Left lung (tissue), 10 donors: ENCODE data around the gene CACNA1C. TPM values are rescaled to one million over a fixed set of nuclear protein-coding genes. Genes with fewer than 3 reads are reported as not detected.

Experiments used
- ATAC-seq: fragments of 200-7000 bp; cut with Tn5 transposase; one replicate; pipeline ENCODE4 v1.9.1; 2020; ENCODE audit warnings: moderate library complexity
- DNase-seq, 4 donors: peaks; one replicate each; pipeline ENCODE4 v3.0.0-alpha.2; 2013 to 2020
- H3K27ac ChIP-seq, 2 donors: fragments of 200-600 bp; sonication (generic) in 1 of 2; one replicate each; pipeline versions ENCODE4 v1.5.0 to v1.8.0; 2020 to 2021
- H3K27me3 ChIP-seq, 2 donors: fragments of 200-600 bp; sonication (generic) in 1 of 2; one replicate each; pipeline versions ENCODE4 v1.5.0 to v1.8.0; 2020 to 2021
- H3K36me3 ChIP-seq, 2 donors: fragments of 200-600 bp; sonication (generic) in 1 of 2; one replicate each; pipeline versions ENCODE4 v1.5.0 to v1.8.0; 2020 to 2021
- H3K4me1 ChIP-seq, 2 donors: fragments of 200-600 bp; one replicate each; pipeline ENCODE4 v1.8.0; 2021
- H3K4me3 ChIP-seq, 2 donors: fragments of 200-600 bp; sonication (generic) in 1 of 2; one replicate each; pipeline versions ENCODE4 v1.5.0 to v1.8.0; 2020 to 2021; ENCODE audit warnings: mild to moderate bottlenecking in 1 of 2
- H3K9me3 ChIP-seq, 2 donors: fragments of 200-600 bp; sonication (generic) in 1 of 2; one replicate each; pipeline versions ENCODE4 v1.5.0 to v1.8.0; 2020 to 2021
- CTCF ChIP-seq, 2 donors: fragments of 200-600 bp; sonication (generic) in 1 of 2; IDR thresholded peaks; one replicate each; pipeline versions ENCODE4 v1.5.0 to v1.8.0; 2021; ENCODE audit warnings: antibody characterized with exemption in 2 of 2
- intact Hi-C, 2 donors: fragments of 100-400 bp; cut with DNase I; formaldehyde crosslinking; loops; one replicate each; pipeline versions ENCODE4 v1.11.2 to v1.14.2; 2022
- polyA plus RNA-seq, 6 donors: library from polyadenylated mRNA; unstranded; fragments of 120-200 nt; gene quantifications; one replicate each; pipeline ENCODE4 v1.2.1, GENCODE V29; 2013; ENCODE audit not compliant: insufficient read length in 6 of 6
- total RNA-seq, 2 donors: library from RNA; stranded (reverse); fragmentation: NEBNext Ultra II Directional; extraction: Animal tissue kit (Norgen Biotek cat#: 25700); gene quantifications; one replicate each; pipeline ENCODE4 v1.2.1, GENCODE V29; 2021
- donor health status: DM: no; HTN: yes; CAD: no.
- donor health status: DM: no; HTN: no; CAD: no.

Gene CACNA1C
- total and polyA plus RNA-seq, 8 donors = 11.9 to 21.9 (median 14.2) TPM

- intact Hi-C loops = no loop called here
- Histone ChIP-seq H3K36me3 (no peaks in the 10 kb centered on the region), H3K4me1 (peaks cover 0 to 5% of the 10 kb centered on the region in 2 donors), H3K27me3 (no peaks in the 10 kb centered on the region), H3K27ac (no peak overlapping the region), H3K4me3 (no peak overlapping the region), H3K9me3 (no peaks in the 10 kb centered on the region)
- DNase-seq (no peak), ATAC-seq (no peak)
- no peak for TF ChIP-seq CTCF (IDR thresholded peaks at IDR 0.05)
Observed at GRCh38 chr12:2138294-2138693, 85.5 kb downstream of the CACNA1C start.

GRCh38 chr12:2138871-2139308 is 86.1 kb downstream of the CACNA1C start:
- no peak for TF ChIP-seq CTCF (IDR thresholded peaks at IDR 0.05)
- Histone ChIP-seq H3K9me3 (no peaks in the 10 kb centered on the region), H3K4me3 (no peak overlapping the region), H3K27me3 (no peaks in the 10 kb centered on the region), H3K4me1 (peaks cover 0 to 5% of the 10 kb centered on the region in 2 donors), H3K27ac (no peak overlapping the region), H3K36me3 (no peaks in the 10 kb centered on the region)
- intact Hi-C loops = no loop called here
- ATAC-seq (no peak), DNase-seq (no peak)

- no peaks in the 10 kb centered on the region for H3K27me3 ChIP-seq
- ATAC-seq (no peak), DNase-seq (no peak)
- H3K4me3 ChIP-seq = no peak overlapping the region
- peaks cover 0 to 5% of the 10 kb centered on the region in 2 donors for H3K4me1 ChIP-seq
- H3K36me3 ChIP-seq = no peaks in the 10 kb centered on the region
- H3K27ac ChIP-seq = no peak overlapping the region
- TF ChIP-seq CTCF (IDR thresholded peaks at IDR 0.05) = no peak
- intact Hi-C loops = no loop called here
- no peaks in the 10 kb centered on the region for H3K9me3 ChIP-seq
Observed at GRCh38 chr12:2139651-2140050, 86.9 kb downstream of the CACNA1C start.

GRCh38 chr12:2140858-2141519 is 88.2 kb downstream of the CACNA1C start:
- intact Hi-C loops = no loop called here
- Histone ChIP-seq H3K27me3 (peaks cover 0 to 2% of the 10 kb centered on the region in 2 donors), H3K4me1 (peaks cover 0 to 5% of the 10 kb centered on the region in 2 donors), H3K9me3 (no peaks in the 10 kb centered on the region), H3K36me3 (no peaks in the 10 kb centered on the region), H3K4me3 (no peak overlapping the region), H3K27ac (no peak overlapping the region)
- ATAC-seq = no peak
- TF ChIP-seq CTCF (IDR thresholded peaks at IDR 0.05) = no peak
- DNase-seq = no peak

GRCh38 chr12:2142068-2142467 is 89.3 kb downstream of the CACNA1C start:
- DNase-seq (no peak), ATAC-seq (no peak)
- peaks cover 0 to 9% of the 10 kb centered on the region in 2 donors for H3K27me3 ChIP-seq
- H3K27ac ChIP-seq = no peak overlapping the region
- intact Hi-C loops = no loop called here
- H3K9me3 ChIP-seq = no peaks in the 10 kb centered on the region
- H3K4me1 ChIP-seq = peaks cover 0 to 5% of the 10 kb centered on the region in 2 donors
- TF ChIP-seq CTCF (IDR thresholded peaks at IDR 0.05) = no peak
- H3K36me3 ChIP-seq = no peaks in the 10 kb centered on the region
- no peak overlapping the region for H3K4me3 ChIP-seq
